HAP-1 (cell line): ENCODE results near the gene GTF3C1.
"Not testable (repeated sequence)": the region's sequence is repeated elsewhere in the genome, so short reads cannot be mapped to it uniquely, and the experiment has no call there.

Experiments
- DNase-seq, 2 experiments: peaks; one replicate each; pipeline ENCODE4 v3.0.0-alpha.2; 2016 to 2020; ENCODE audit warnings: low spot score in 2 of 2
- H3K27me3 ChIP-seq: fragments of 250-450 bp; sonication (Bioruptor Pico); 2 replicates; pipeline ENCODE4 v1.5.1; 2020; ENCODE audit warnings: low read depth, mild to moderate bottlenecking, moderate library complexity
- H3K36me3 ChIP-seq: fragments of 250-450 bp; sonication (Bioruptor Pico); replicated peaks from 2 replicates; pipeline ENCODE4 v1.5.1; 2020; ENCODE audit warnings: mild to moderate bottlenecking
- H3K4me1 ChIP-seq: fragments of 250-450 bp; sonication (Bioruptor Pico); 2 replicates; pipeline ENCODE4 v1.5.1; 2020; ENCODE audit warnings: mild to moderate bottlenecking
- H3K4me3 ChIP-seq: fragments of 250-450 bp; sonication (Bioruptor Pico); 2 replicates; pipeline ENCODE4 v1.5.1; 2020; ENCODE audit warnings: mild to moderate bottlenecking, moderate library complexity
- H3K9me3 ChIP-seq: fragments of 250-450 bp; sonication (Bioruptor Pico); 2 replicates; pipeline ENCODE4 v1.5.1; 2020; ENCODE audit warnings: mild to moderate bottlenecking, moderate library complexity
- in situ Hi-C: fragments of 300-500 bp; cut with MboI; formaldehyde crosslinking; loops from 3 replicates; pipeline ENCODE4 v1.14.3; 2020; ENCODE audit warnings: low sequenced_read_pairs, inconsistent platforms, mixed read lengths

Gene GTF3C1

GRCh38 chr16:27457605-27457900 is 92.2 kb downstream of the GTF3C1 start:
- H3K27me3 ChIP-seq, H3K9me3 ChIP-seq, H3K36me3 ChIP-seq, DNase-seq, H3K4me1 ChIP-seq, H3K4me3 ChIP-seq: not testable (repeated sequence)
- in situ Hi-C loops: loop anchor here (25.0 kb wide), 1 partner anchor 220 kb away; no protein-coding TSS in a partner anchor

- no peaks in the 10 kb centered on the region for H3K27me3 ChIP-seq
- no peak overlapping the region for H3K4me3 ChIP-seq
- H3K36me3 ChIP-seq: peaks cover 3% of the 10 kb centered on the region; the same call in 1 of the 2 replicates
- no peaks in the 10 kb centered on the region for H3K4me1 ChIP-seq
- H3K9me3 ChIP-seq: no peaks in the 10 kb centered on the region
- no peak for DNase-seq
- in situ Hi-C loops: loop anchor here (25.0 kb wide), 1 partner anchor 218 kb away; no protein-coding TSS in a partner anchor
Measured at GRCh38 chr16:27455700-27456099, 94.0 kb downstream of the GTF3C1 start.

- no peaks in the 10 kb centered on the region for H3K4me1 ChIP-seq
- H3K9me3 ChIP-seq: no peaks in the 10 kb centered on the region
- in situ Hi-C loops: loop anchor here (25.0 kb wide), 1 partner anchor 216 kb away; no protein-coding TSS in a partner anchor
- no peaks in the 10 kb centered on the region for H3K27me3 ChIP-seq
- no peaks in the 10 kb centered on the region for H3K36me3 ChIP-seq
- DNase-seq: no peak
- no peak overlapping the region for H3K4me3 ChIP-seq
Measured at GRCh38 chr16:27453494-27453825, 96.3 kb downstream of the GTF3C1 start.

GRCh38 chr16:27452569-27453493 is 96.9 kb downstream of the GTF3C1 start:
- in situ Hi-C loops: loop anchor here (25.0 kb wide), 1 partner anchor 216 kb away; no protein-coding TSS in a partner anchor
- no peaks in the 10 kb centered on the region for H3K4me1 ChIP-seq
- no peak overlapping the region for H3K4me3 ChIP-seq
- H3K36me3 ChIP-seq: no peaks in the 10 kb centered on the region
- DNase-seq: no peak
- no peaks in the 10 kb centered on the region for H3K9me3 ChIP-seq
- H3K27me3 ChIP-seq: no peaks in the 10 kb centered on the region

- Histone ChIP-seq H3K36me3 (no peaks in the 10 kb centered on the region), H3K4me1 (no peaks in the 10 kb centered on the region), H3K4me3 (no peak overlapping the region), H3K9me3 (no peaks in the 10 kb centered on the region), H3K27me3 (no peaks in the 10 kb centered on the region)
- DNase-seq: no peak
- in situ Hi-C loops: loop anchor here (25.0 kb wide), 1 partner anchor 213 kb away; no protein-coding TSS in a partner anchor
Measured at GRCh38 chr16:27450196-27450549, 99.5 kb downstream of the GTF3C1 start.

- no peak overlapping the region for H3K4me3 ChIP-seq
- peaks cover 3% of the 10 kb centered on the region for H3K9me3 ChIP-seq
- DNase-seq: no peak
- H3K36me3 ChIP-seq: no peaks in the 10 kb centered on the region
- H3K27me3 ChIP-seq: no peaks in the 10 kb centered on the region
- H3K4me1 ChIP-seq: no peaks in the 10 kb centered on the region
- in situ Hi-C loops: loop anchor here (25.0 kb wide), 1 partner anchor 212 kb away; no protein-coding TSS in a partner anchor
Measured at GRCh38 chr16:27449434-27450195, 100.1 kb downstream of the GTF3C1 start.

- in situ Hi-C loops: no loop called here
- DNase-seq: no peak
- Histone ChIP-seq H3K27me3 (no peaks in the 10 kb centered on the region), H3K9me3 (peaks cover 9% of the 10 kb centered on the region), H3K4me1 (no peaks in the 10 kb centered on the region), H3K36me3 (no peaks in the 10 kb centered on the region), H3K4me3 (no peak overlapping the region)
Measured at GRCh38 chr16:27448532-27449433, 100.9 kb downstream of the GTF3C1 start.

- Histone ChIP-seq H3K4me1 (no peaks in the 10 kb centered on the region), H3K4me3 (no peak overlapping the region), H3K27me3 (no peaks in the 10 kb centered on the region), H3K36me3 (no peaks in the 10 kb centered on the region), H3K9me3 (peaks cover 9% of the 10 kb centered on the region)
- no peak for DNase-seq
- in situ Hi-C loops: no loop called here
Measured at GRCh38 chr16:27447301-27447700, 102.4 kb downstream of the GTF3C1 start.

- no peaks in the 10 kb centered on the region for H3K4me1 ChIP-seq
Measured at GRCh38 chr16:27446721-27447120, 103.0 kb downstream of the GTF3C1 start.

GRCh38 chr16:27445502-27446175 is 104.1 kb downstream of the GTF3C1 start:
- DNase-seq: no peak
- H3K9me3 ChIP-seq: peaks cover 9% of the 10 kb centered on the region
- no peaks in the 10 kb centered on the region for H3K4me1 ChIP-seq
- H3K36me3 ChIP-seq: no peaks in the 10 kb centered on the region
- no peak overlapping the region for H3K4me3 ChIP-seq
- no peaks in the 10 kb centered on the region for H3K27me3 ChIP-seq
- in situ Hi-C loops: no loop called here

More at GRCh38 chr16:27446721-27447120, 103.0 kb downstream of the GTF3C1 start:
- DNase-seq: no peak
- H3K4me3 ChIP-seq: no peak overlapping the region
- no peaks in the 10 kb centered on the region for H3K36me3 ChIP-seq
- peaks cover 9% of the 10 kb centered on the region for H3K9me3 ChIP-seq
- no peaks in the 10 kb centered on the region for H3K27me3 ChIP-seq
- in situ Hi-C loops: no loop called here

- peaks cover 9% of the 10 kb centered on the region for H3K9me3 ChIP-seq
- no peaks in the 10 kb centered on the region for H3K36me3 ChIP-seq
- no peak overlapping the region for H3K4me3 ChIP-seq
- DNase-seq: no peak
- no peaks in the 10 kb centered on the region for H3K27me3 ChIP-seq
- in situ Hi-C loops: no loop called here
- H3K4me1 ChIP-seq: no peaks in the 10 kb centered on the region
Measured at GRCh38 chr16:27444470-27444869, 105.2 kb downstream of the GTF3C1 start.

GRCh38 chr16:27444015-27444414 is 105.7 kb downstream of the GTF3C1 start:
- Histone ChIP-seq H3K27me3 (no peaks in the 10 kb centered on the region), H3K4me3 (no peak overlapping the region), H3K36me3 (no peaks in the 10 kb centered on the region), H3K4me1 (no peaks in the 10 kb centered on the region), H3K9me3 (peaks cover 9% of the 10 kb centered on the region)
- no peak for DNase-seq
- in situ Hi-C loops: no loop called here

GRCh38 chr16:27441998-27442397 is 107.7 kb downstream of the GTF3C1 start:
- in situ Hi-C loops: no loop called here
- no peak for DNase-seq
- H3K9me3 ChIP-seq: peaks cover 9% of the 10 kb centered on the region
- H3K36me3 ChIP-seq: no peaks in the 10 kb centered on the region
- H3K27me3 ChIP-seq: no peaks in the 10 kb centered on the region
- no peaks in the 10 kb centered on the region for H3K4me1 ChIP-seq
- no peak overlapping the region for H3K4me3 ChIP-seq
